Endometrial microvascular endothelial cells (primary cell): Measurements from ENCODE around the gene ATG2A. TPM values are rescaled to one million over a fixed set of nuclear protein-coding genes. Genes with fewer than 3 reads are reported as not detected.

Experiments
- in situ Hi-C: cut with HindIII; loops from 2 replicates; pipeline ENCODE4 v1.10.0; 2017; ENCODE audit warnings: low sequenced_read_pairs, low pct_unique_long_range_greater_than_20kb; ENCODE audit errors: inconsistent ontology term
- total RNA-seq: library from RNA; depleted of rRNA; stranded (reverse); fragments of >200 nt; gene quantifications from one replicate; pipeline ENCODE4 v1.2.3, GENCODE V29; 2015; ENCODE audit errors: inconsistent ontology term

Gene ATG2A
- total RNA-seq: 26.2 TPM

GRCh38 chr11:64916775-64917662 is at the start of gene ATG2A:
ATG2A (minus strand) TSS chr11:64917209; CDS start chr11:64917135, 74 bp downstream.
- in situ Hi-C loops: no loop called here

- in situ Hi-C loops: no loop called here
These were observed 46.1 kb upstream of the ATG2A start for GRCh38 chr11:64963072-64963631.

- in situ Hi-C loops: no loop called here
These were observed 43.7 kb upstream of the ATG2A start for GRCh38 chr11:64960719-64961118.

GRCh38 chr11:64959498-64959897 is 42.5 kb upstream of the ATG2A start:
- in situ Hi-C loops: no loop called here

- in situ Hi-C loops: no loop called here
These were observed 37.2 kb upstream of the ATG2A start for GRCh38 chr11:64954201-64954600.

- in situ Hi-C loops: no loop called here
These were observed 34.5 kb upstream of the ATG2A start for GRCh38 chr11:64951529-64951928.

- in situ Hi-C loops: no loop called here
These were observed 30.3 kb upstream of the ATG2A start for GRCh38 chr11:64947208-64947814.

- in situ Hi-C loops: no loop called here
These were observed 19.5 kb upstream of the ATG2A start for GRCh38 chr11:64936539-64936938.

- in situ Hi-C loops: no loop called here
These were observed 18.5 kb upstream of the ATG2A start, which contains the start of gene GPHA2 for GRCh38 chr11:64935359-64936081. GPHA2 (minus strand) TSS chr11:64935893; CDS start chr11:64935460, 433 bp downstream.

GRCh38 chr11:64934682-64935358 is 17.8 kb upstream of the ATG2A start:
- in situ Hi-C loops: no loop called here

GRCh38 chr11:64933935-64934681 is 17.1 kb upstream of the ATG2A start:
- in situ Hi-C loops: no loop called here

GRCh38 chr11:64933213-64933934 is 16.4 kb upstream of the ATG2A start:
- in situ Hi-C loops: no loop called here

GRCh38 chr11:64932324-64932723 is 15.3 kb upstream of the ATG2A start:
- in situ Hi-C loops: no loop called here

- in situ Hi-C loops: no loop called here
These were observed 14.3 kb upstream of the ATG2A start for GRCh38 chr11:64931290-64931689.

GRCh38 chr11:64930340-64930739 is 13.3 kb upstream of the ATG2A start:
- in situ Hi-C loops: no loop called here

- in situ Hi-C loops: no loop called here
These were observed 12.6 kb upstream of the ATG2A start for GRCh38 chr11:64929625-64930024.

- in situ Hi-C loops: no loop called here
These were observed 11.9 kb upstream of the ATG2A start for GRCh38 chr11:64928957-64929356.
